OCI-LY7 (cell line): ENCODE results near the gene TBL1XR1. TPM values are rescaled to one million over a fixed set of nuclear protein-coding genes. Genes with fewer than 3 reads are reported as not detected.

Source experiments
- BruUV-seq: library from RNA; stranded (reverse); fragments of 400-500 nt; replicated peaks from 2 replicates; lab custom pipeline; 2021; lab: Mats Ljungman, UMichigan
- CTCF ChIA-PET: fragments of 300-600 bp; sonication (Branson Sonifier 250); formaldehyde crosslinking; loops from one replicate; lab custom pipeline; 2022; ENCODE audit warnings: antibody characterized with exemption; ENCODE audit not compliant: unreplicated experiment; lab: Charles Lee
- POLR2A ChIA-PET: fragments of 300-600 bp; sonication (Branson Sonifier 250); formaldehyde crosslinking; loops from one replicate; lab custom pipeline; 2022; ENCODE audit warnings: antibody characterized with exemption; lab: Charles Lee
- DNase-seq: peaks from one replicate; pipeline ENCODE4 v3.0.0-alpha.2; 2015; ENCODE audit warnings: low spot score
- H2AFZ ChIP-seq: fragments of 200-600 bp; sonication (generic), shearing (Covaris generic); 2 replicates; pipeline ENCODE4 v1.6.1; 2014; ENCODE audit warnings: mild to moderate bottlenecking, antibody characterized with exemption, low read length, moderate library complexity
- H3K27ac ChIP-seq: fragments of 200-600 bp; sonication (generic); 2 replicates; pipeline ENCODE4 v1.5.1; 2014; ENCODE audit warnings: mixed run types, low read depth, mild to moderate bottlenecking, moderate library complexity, low read length, inconsistent platforms; ENCODE audit not compliant: poor library complexity, severe bottlenecking
- H3K36me3 ChIP-seq: fragments of 200-600 bp; sonication (generic); 2 replicates; pipeline ENCODE4 v1.6.1; 2014; ENCODE audit warnings: mild to moderate bottlenecking, antibody characterized with exemption, low read length, moderate library complexity, mixed read lengths; ENCODE audit not compliant: insufficient read depth
- H3K4me1 ChIP-seq: fragments of 200-600 bp; sonication (generic); 2 replicates; pipeline ENCODE4 v1.5.1; 2014; ENCODE audit warnings: mild to moderate bottlenecking, low read length; ENCODE audit not compliant: insufficient read depth, poor library complexity, severe bottlenecking
- H3K4me2 ChIP-seq: fragments of 200-600 bp; sonication (generic); 2 replicates; pipeline ENCODE4 v1.6.1; 2014; ENCODE audit warnings: mild to moderate bottlenecking, low read length
- H3K4me3 ChIP-seq: fragments of 200-600 bp; sonication (generic); 2 replicates; pipeline ENCODE4 v1.5.1; 2014; ENCODE audit warnings: mild to moderate bottlenecking, low read depth, low read length; ENCODE audit not compliant: poor library complexity, severe bottlenecking
- H3K79me2 ChIP-seq: fragments of 200-600 bp; sonication (generic); 2 replicates; pipeline ENCODE4 v1.6.1; 2016; ENCODE audit warnings: low read depth, mild to moderate bottlenecking, low read length, moderate library complexity, mixed read lengths; ENCODE audit not compliant: insufficient read depth
- H3K9me2 ChIP-seq: fragments of 200-600 bp; sonication (generic); 2 replicates; pipeline ENCODE4 v1.6.1; 2016; ENCODE audit warnings: mild to moderate bottlenecking, low read length, mixed read lengths; ENCODE audit not compliant: insufficient read depth
- H3K9me3 ChIP-seq: fragments of 200-600 bp; sonication (generic); 2 replicates; pipeline ENCODE4 v1.6.1; 2014; ENCODE audit warnings: mild to moderate bottlenecking, mixed run types, low read length, mixed read lengths
- H4K20me1 ChIP-seq: fragments of 200-600 bp; sonication (generic); 2 replicates; pipeline ENCODE4 v1.6.1; 2014; ENCODE audit warnings: mild to moderate bottlenecking, antibody characterized with exemption, low read length, moderate library complexity, mixed read lengths; ENCODE audit not compliant: insufficient read depth
- EZH2phosphoT487 ChIP-seq: fragments of 200-600 bp; sonication (generic); IDR thresholded peaks from 2 replicates; pipeline ENCODE4 v1.6.1; 2018; ENCODE audit warnings: low read depth, borderline replicate concordance, mild to moderate bottlenecking, mixed run types, antibody characterized with exemption, low read length, moderate library complexity, mixed read lengths
- intact Hi-C: fragments of 100-400 bp; cut with micrococcal nuclease; formaldehyde crosslinking; loops from one replicate; pipeline ENCODE4 v1.10.0; 2022; ENCODE audit not compliant: unreplicated experiment
- total RNA-seq, 2 experiments: library from RNA; depleted of rRNA in 1 of 2; stranded (reverse); fragments of >200 nt in 1 of 2; shearing (Covaris generic) in 1 of 2; gene quantifications; 2 replicates each; pipeline ENCODE4 v1.2.3, GENCODE V29; 2014 to 2022
- TF ChIP-seq, protein P1 (sequence below): fragments of 200-600 bp; sonication (generic); conservative IDR thresholded peaks from 2 replicates; pipeline ENCODE4 v1.5.1; 2014; ENCODE audit warnings: mild to moderate bottlenecking, antibody characterized with exemption, low read length, moderate library complexity, mixed read lengths

Gene TBL1XR1
- total RNA-seq, 2 experiments from 2014 or later = 103 to 158 TPM

DNA sequence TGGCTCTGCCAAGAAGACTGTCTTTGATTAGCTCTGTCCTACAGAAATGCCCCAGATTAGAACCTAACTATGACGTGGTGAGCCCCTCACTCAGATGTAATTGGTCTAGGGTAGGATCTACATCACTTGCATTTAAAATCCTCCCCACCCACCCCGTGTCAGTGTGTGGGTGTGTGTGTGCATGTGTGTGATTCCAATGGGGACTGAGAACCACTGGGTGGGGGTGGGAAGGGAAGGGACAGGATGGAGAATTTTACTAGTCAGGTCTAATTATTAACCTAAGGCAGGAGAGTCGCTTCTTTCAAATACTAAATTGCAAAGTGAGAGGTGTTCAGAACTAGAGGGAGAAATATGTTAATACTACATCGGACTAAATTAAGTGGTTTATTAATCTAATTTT, 91.7 kb downstream of the TBL1XR1 start:
- no peak for DNase-seq
- Histone ChIP-seq H3K4me3 (no peak overlapping the region), H3K36me3 (no peaks in the 10 kb centered on the region), H3K4me2 (peak overlapping the region; percentile 58; the same call in 1 of the 2 replicates), H3K9me3 (no peaks in the 10 kb centered on the region), H2AFZ (no peak overlapping the region), H3K27ac (no peak overlapping the region), H3K9me2 (no peaks in the 10 kb centered on the region), H3K79me2 (peaks cover 100% of the 10 kb centered on the region), H3K4me1 (peaks cover 49% of the 10 kb centered on the region), H4K20me1 (peaks cover 62% of the 10 kb centered on the region)
- TF ChIP-seq, protein P1, sequence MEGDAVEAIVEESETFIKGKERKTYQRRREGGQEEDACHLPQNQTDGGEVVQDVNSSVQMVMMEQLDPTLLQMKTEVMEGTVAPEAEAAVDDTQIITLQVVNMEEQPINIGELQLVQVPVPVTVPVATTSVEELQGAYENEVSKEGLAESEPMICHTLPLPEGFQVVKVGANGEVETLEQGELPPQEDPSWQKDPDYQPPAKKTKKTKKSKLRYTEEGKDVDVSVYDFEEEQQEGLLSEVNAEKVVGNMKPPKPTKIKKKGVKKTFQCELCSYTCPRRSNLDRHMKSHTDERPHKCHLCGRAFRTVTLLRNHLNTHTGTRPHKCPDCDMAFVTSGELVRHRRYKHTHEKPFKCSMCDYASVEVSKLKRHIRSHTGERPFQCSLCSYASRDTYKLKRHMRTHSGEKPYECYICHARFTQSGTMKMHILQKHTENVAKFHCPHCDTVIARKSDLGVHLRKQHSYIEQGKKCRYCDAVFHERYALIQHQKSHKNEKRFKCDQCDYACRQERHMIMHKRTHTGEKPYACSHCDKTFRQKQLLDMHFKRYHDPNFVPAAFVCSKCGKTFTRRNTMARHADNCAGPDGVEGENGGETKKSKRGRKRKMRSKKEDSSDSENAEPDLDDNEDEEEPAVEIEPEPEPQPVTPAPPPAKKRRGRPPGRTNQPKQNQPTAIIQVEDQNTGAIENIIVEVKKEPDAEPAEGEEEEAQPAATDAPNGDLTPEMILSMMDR = no peak
- TF ChIP-seq EZH2phosphoT487 = no peak
- intact Hi-C loops = no loop called here
- CTCF ChIA-PET = no interaction called here
- BruUV-seq = no TSS peak
- POLR2A ChIA-PET = interaction anchor here (1.0 to 1.5 kb wide), 5 partner anchors 9 to 70 kb away, joined by 3 to 7 read pairs (median 3); no protein-coding TSS in a partner anchor

DNA sequence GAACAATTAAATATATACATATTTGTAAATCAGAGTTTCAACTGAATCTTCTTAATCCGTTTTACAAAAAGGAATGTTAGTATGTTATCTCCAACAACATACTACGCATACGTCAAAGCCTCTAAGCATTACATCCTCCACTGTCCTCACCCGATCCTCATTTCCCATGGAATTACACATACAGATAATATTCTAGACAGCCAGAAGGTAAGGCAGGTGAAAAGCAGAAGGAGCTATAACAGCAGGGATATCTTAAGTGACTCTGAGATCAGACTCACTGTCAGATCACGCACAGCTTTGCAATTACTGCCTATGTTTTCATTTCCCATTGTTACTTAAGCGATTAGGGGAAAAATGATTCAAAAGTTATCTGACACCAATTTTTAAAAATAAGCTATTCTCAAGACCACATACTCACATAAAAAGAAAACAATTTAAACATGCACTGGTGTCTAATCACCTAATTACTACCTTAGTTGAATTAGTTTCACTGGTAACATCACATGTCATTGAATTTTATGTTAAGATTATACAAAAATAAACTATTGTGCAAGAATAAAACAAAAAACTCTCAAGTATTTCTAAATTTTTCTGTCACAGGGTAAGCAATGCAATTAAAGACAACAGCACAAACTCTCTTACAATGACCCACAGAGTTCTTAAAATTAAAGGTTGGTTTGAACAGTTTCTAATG, 92.8 kb downstream of the TBL1XR1 start:
- no peak for TF ChIP-seq EZH2phosphoT487
- TF ChIP-seq, protein P1 = no peak
- Histone ChIP-seq H4K20me1 (peaks cover 50% of the 10 kb centered on the region), H2AFZ (no peak overlapping the region), H3K9me3 (no peaks in the 10 kb centered on the region), H3K79me2 (peaks cover 100% of the 10 kb centered on the region), H3K4me2 (no peak overlapping the region), H3K4me3 (no peak overlapping the region), H3K9me2 (no peaks in the 10 kb centered on the region), H3K36me3 (no peaks in the 10 kb centered on the region), H3K4me1 (peaks cover 38% of the 10 kb centered on the region), H3K27ac (no peak overlapping the region)
- intact Hi-C loops = no loop called here
- no TSS peak for BruUV-seq
- no peak for DNase-seq
- ChIA-PET POLR2A (interaction anchor here (0.5 to 1.2 kb wide), 6 partner anchors 11 to 75 kb away, joined by 3 read pairs; no protein-coding TSS in a partner anchor), CTCF (no interaction called here)

DNA sequence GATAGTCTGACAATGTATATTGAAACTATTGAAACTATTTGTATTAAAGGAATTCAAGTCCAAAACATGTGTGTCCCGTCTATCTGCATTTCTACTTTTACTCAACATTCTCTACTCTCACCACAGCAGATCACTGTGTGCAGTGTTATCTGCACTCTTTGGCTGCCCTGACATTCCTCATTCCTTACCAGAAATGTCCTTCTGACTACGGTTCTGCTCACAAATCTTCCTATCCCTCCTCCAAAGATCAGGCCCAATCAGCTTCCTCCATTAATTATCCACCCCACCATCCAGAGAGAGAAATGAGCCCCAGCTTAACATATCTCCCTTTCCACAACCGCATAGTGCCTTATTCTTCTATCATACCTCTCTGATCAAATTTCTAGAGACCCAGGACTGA, 94.7 kb downstream of the TBL1XR1 start:
- Histone ChIP-seq H3K27ac (no peak overlapping the region), H4K20me1 (peaks cover 43% of the 10 kb centered on the region), H3K79me2 (peaks cover 99% of the 10 kb centered on the region), H3K36me3 (no peaks in the 10 kb centered on the region), H3K4me3 (no peak overlapping the region), H3K4me2 (no peak overlapping the region), H3K4me1 (peaks cover 20% of the 10 kb centered on the region), H3K9me2 (no peaks in the 10 kb centered on the region), H2AFZ (no peak overlapping the region), H3K9me3 (no peaks in the 10 kb centered on the region)
- ChIA-PET CTCF (no interaction called here), POLR2A (no interaction called here)
- DNase-seq = no peak
- BruUV-seq = no TSS peak
- intact Hi-C loops = no loop called here
- TF ChIP-seq, protein P1 = no peak
- no peak for TF ChIP-seq EZH2phosphoT487
